UCSD-AML1 (cell line): ENCODE data around the gene PCMTD2.

Experiments used
- DNase-seq: peaks from one replicate; lab custom pipeline; 2025; ENCODE audit not compliant: unreplicated experiment; lab: John Stamatoyannopoulos, UW

The PCMTD2 gene

GRCh38 chr20:64238115-64238825 lies 17.3 kb upstream of the PCMTD2 start:
- DNase-seq, result no peak

- no peak for DNase-seq
Measured at GRCh38 chr20:64238851-64239387, 16.6 kb upstream of the PCMTD2 start.

- DNase-seq, result no peak
Measured at GRCh38 chr20:64239449-64240242, 15.9 kb upstream of the PCMTD2 start.

- DNase-seq, result no peak
Measured at GRCh38 chr20:64240243-64241015, 15.1 kb upstream of the PCMTD2 start.

- DNase-seq, result no peak
Measured at GRCh38 chr20:64241061-64241460, 14.5 kb upstream of the PCMTD2 start.

GRCh38 chr20:64242003-64242796 lies 13.3 kb upstream of the PCMTD2 start:
- DNase-seq, result no peak

- DNase-seq, result no peak
Measured at GRCh38 chr20:64242797-64243475, 12.6 kb upstream of the PCMTD2 start.

GRCh38 chr20:64244281-64244805 lies 11.2 kb upstream of the PCMTD2 start:
- DNase-seq, result no peak

GRCh38 chr20:64244870-64245603 lies 10.5 kb upstream of the PCMTD2 start:
- DNase-seq, result no peak

GRCh38 chr20:64245746-64246595 lies 9.6 kb upstream of the PCMTD2 start:
- no peak for DNase-seq

- DNase-seq, result no peak
Measured at GRCh38 chr20:64246616-64247306, 8.8 kb upstream of the PCMTD2 start.

GRCh38 chr20:64247307-64247618 lies 8.3 kb upstream of the PCMTD2 start:
- no peak for DNase-seq

- no peak for DNase-seq
Measured at GRCh38 chr20:64247970-64248841, 7.3 kb upstream of the PCMTD2 start.

GRCh38 chr20:64250027-64250426 lies 5.5 kb upstream of the PCMTD2 start:
- no peak for DNase-seq

- DNase-seq, result no peak
Measured at GRCh38 chr20:64253000-64253383, 2.6 kb upstream of the PCMTD2 start.

GRCh38 chr20:64253443-64253842 lies 2.1 kb upstream of the PCMTD2 start:
- no peak for DNase-seq

- DNase-seq, result no peak
Measured at GRCh38 chr20:64254156-64254555, 1.4 kb upstream of the PCMTD2 start.
